ENCODE measurements around the gene XCR1.

XCR1 gene

GRCh38 chr3:46068501-46068900, 41.2 kb upstream of the XCR1 start:
- peaks cover 8% of the 10 kb centered on the region for H3K27me3 Mint-ChIP-seq (ENCODE audit: low read depth, poor library complexity)
- no peak overlapping the region for H3K27ac Mint-ChIP-seq
- H3K9me3 Mint-ChIP-seq = peaks cover 14% of the 10 kb centered on the region
- H3K36me3 Mint-ChIP-seq (ENCODE audit: low read depth) = no peaks in the 10 kb centered on the region
- DNase-seq = no peak
- H3K4me1 Mint-ChIP-seq = peaks cover 8% of the 10 kb centered on the region
- no peak for TF ChIP-seq CTCF (IDR thresholded peaks at IDR 0.05)
- no peak overlapping the region for H3K4me3 Mint-ChIP-seq

GRCh38 chr3:46067401-46067800, 40.1 kb upstream of the XCR1 start:
- no peak for DNase-seq
- H3K9me3 Mint-ChIP-seq = peaks cover 3% of the 10 kb centered on the region
- no peaks in the 10 kb centered on the region for H3K36me3 Mint-ChIP-seq (ENCODE audit: low read depth)
- no peak for TF ChIP-seq CTCF (IDR thresholded peaks at IDR 0.05)
- H3K27ac Mint-ChIP-seq = no peak overlapping the region
- H3K4me1 Mint-ChIP-seq = peaks cover 8% of the 10 kb centered on the region
- H3K27me3 Mint-ChIP-seq (ENCODE audit: low read depth, poor library complexity) = peaks cover 12% of the 10 kb centered on the region
- H3K4me3 Mint-ChIP-seq = no peak overlapping the region

DNA sequence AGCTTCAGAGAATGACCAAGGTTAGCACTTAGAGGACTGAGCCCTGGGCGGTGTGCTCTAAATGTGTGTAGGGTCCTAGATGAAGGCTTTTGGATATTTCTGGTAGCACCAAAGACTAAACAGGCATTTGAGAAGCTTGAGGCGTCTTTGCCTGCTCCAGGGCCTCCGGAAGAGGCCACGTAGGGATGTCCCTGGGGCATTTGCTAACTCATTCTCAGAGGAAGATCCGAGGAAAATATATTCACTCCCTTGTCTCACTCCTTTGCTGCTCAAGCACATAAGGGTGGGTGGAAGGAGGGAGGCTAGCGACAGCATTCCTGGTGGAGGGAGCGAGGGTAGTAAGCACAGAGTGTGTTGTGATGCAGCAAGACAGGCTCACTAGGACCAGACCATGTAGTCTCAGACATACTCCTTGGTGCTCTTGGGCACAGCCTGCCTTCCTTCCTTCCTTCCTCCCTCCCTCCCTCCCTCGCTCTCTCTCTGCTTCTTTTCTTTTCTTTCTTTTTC, 38.5 kb upstream of the XCR1 start:
- Mint-ChIP-seq H3K4me1 (peaks cover 8% of the 10 kb centered on the region), H3K36me3 (ENCODE audit: low read depth) (no peaks in the 10 kb centered on the region), H3K9me3 (no peaks in the 10 kb centered on the region)

DNA sequence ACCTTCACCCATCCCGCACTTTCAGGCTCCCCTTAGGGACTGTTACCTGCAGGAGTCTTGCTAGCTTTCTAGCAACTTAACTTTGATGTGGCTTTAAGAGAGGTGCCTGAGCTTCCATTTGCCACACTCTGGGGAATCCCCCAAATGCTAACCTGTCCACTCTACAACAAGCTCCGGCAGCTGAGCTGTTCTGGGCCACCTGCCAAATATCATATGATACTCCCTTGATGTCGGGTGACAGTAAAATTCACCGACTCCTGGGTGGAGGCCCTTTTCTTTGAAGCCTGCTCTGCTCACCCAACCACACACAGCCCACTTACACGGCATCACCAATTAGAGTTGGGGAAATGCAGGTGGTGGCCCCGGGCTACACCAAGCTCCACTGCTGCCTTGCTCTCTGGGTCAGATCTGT, 38.0 kb upstream of the XCR1 start:
- no peak for DNase-seq
- H3K9me3 Mint-ChIP-seq = no peaks in the 10 kb centered on the region
- H3K4me1 Mint-ChIP-seq = peaks cover 8% of the 10 kb centered on the region
- H3K36me3 Mint-ChIP-seq (ENCODE audit: low read depth) = no peaks in the 10 kb centered on the region
- H3K27me3 Mint-ChIP-seq (ENCODE audit: low read depth, poor library complexity) = peaks cover 8% of the 10 kb centered on the region
- TF ChIP-seq CTCF (IDR thresholded peaks at IDR 0.05) = no peak
- no peak overlapping the region for H3K27ac Mint-ChIP-seq
- no peak overlapping the region for H3K4me3 Mint-ChIP-seq

More for the DNA sequence above, 38.5 kb upstream of the XCR1 start:
- no peak overlapping the region for H3K4me3 Mint-ChIP-seq
- no peak for TF ChIP-seq CTCF (IDR thresholded peaks at IDR 0.05)
- H3K27me3 Mint-ChIP-seq (ENCODE audit: low read depth, poor library complexity) = peaks cover 10% of the 10 kb centered on the region
- DNase-seq = no peak
- no peak overlapping the region for H3K27ac Mint-ChIP-seq

DNA sequence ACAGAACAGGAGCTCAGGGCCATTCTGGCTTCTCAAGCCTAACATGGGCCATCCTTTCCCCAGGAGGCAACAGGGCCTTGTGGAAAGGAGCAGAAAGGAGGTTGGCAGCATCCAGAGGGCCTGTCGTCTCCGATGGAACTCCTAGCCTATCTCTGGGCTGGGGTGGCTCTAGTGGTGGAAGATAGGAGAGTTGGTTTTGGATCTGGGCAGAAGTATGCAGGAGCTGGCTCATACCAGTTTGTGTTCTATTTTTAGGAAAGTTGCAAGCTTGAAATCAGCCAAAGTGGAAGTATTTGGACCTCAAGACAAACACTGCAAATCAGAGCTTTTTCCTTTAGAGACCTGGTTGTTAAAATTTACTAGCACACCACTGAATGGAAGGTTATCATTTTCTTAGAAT, 35.4 kb upstream of the XCR1 start:
- Mint-ChIP-seq H3K27ac (no peak overlapping the region), H3K27me3 (ENCODE audit: low read depth, poor library complexity) (peaks cover 18% of the 10 kb centered on the region), H3K4me1 (peaks cover 6% of the 10 kb centered on the region), H3K4me3 (no peak overlapping the region), H3K36me3 (ENCODE audit: low read depth) (no peaks in the 10 kb centered on the region), H3K9me3 (no peaks in the 10 kb centered on the region)
- no peak for DNase-seq
- TF ChIP-seq CTCF (IDR thresholded peaks at IDR 0.05) = no peak

GRCh38 chr3:46061887-46062286, 34.6 kb upstream of the XCR1 start:
- no peak for TF ChIP-seq CTCF (IDR thresholded peaks at IDR 0.05)
- H3K4me3 Mint-ChIP-seq = no peak overlapping the region

More at GRCh38 chr3:46061887-46062286, 34.6 kb upstream of the XCR1 start:
- Mint-ChIP-seq H3K27ac (no peak overlapping the region), H3K36me3 (ENCODE audit: low read depth) (no peaks in the 10 kb centered on the region), H3K9me3 (no peaks in the 10 kb centered on the region), H3K27me3 (ENCODE audit: low read depth, poor library complexity) (peaks cover 18% of the 10 kb centered on the region), H3K4me1 (peaks cover 3% of the 10 kb centered on the region)
- no peak for DNase-seq
